GM20000 (cell line): Measurements from ENCODE around the gene CFB.
A peak's percentile ranks its signal among the peaks of the same experiment; 100 is the strongest.

ENCODE experiments used
- DNase-seq: peaks from one replicate; pipeline ENCODE4 v3.0.0; 2012; ENCODE audit warnings: low spot score
- CTCF ChIP-seq: IDR thresholded peaks from 2 replicates; pipeline ENCODE4 v1.5.1; 2012; ENCODE audit warnings: mild to moderate bottlenecking, control low read depth; ENCODE audit errors: extremely low read depth, missing control alignments

CFB gene

GRCh38 chr6:31954511-31954910 lies 8.6 kb downstream of the CFB start:
- no peak for TF ChIP-seq CTCF
- DNase-seq = no peak

- no peak for DNase-seq
- TF ChIP-seq CTCF = no peak
These were observed 10.9 kb downstream of the CFB start for GRCh38 chr6:31956796-31957195.

- TF ChIP-seq CTCF = no peak
- no peak for DNase-seq
These were observed 12.5 kb downstream of the CFB start for GRCh38 chr6:31958412-31958740.

- no peak for TF ChIP-seq CTCF
- DNase-seq = peak; percentile 99
These were observed 13.1 kb downstream of the CFB start, which contains the start of the genes NELFE and SKIC2 for GRCh38 chr6:31958741-31959739. TSS of gene NELFE (minus strand) at chr6:31958971. CDS start at chr6:31958446, 525 bp downstream. TSS of gene SKIC2 (plus strand) at chr6:31959175. CDS start at chr6:31959193, 18 bp downstream.

GRCh38 chr6:31961616-31962015 lies 15.7 kb downstream of the CFB start:
- no peak for TF ChIP-seq CTCF
- DNase-seq = no peak

- DNase-seq = no peak
- no peak for TF ChIP-seq CTCF
These were observed 18.0 kb downstream of the CFB start for GRCh38 chr6:31963921-31964320.

- TF ChIP-seq CTCF = no peak
- DNase-seq = no peak
These were observed 19.8 kb downstream of the CFB start for GRCh38 chr6:31965700-31966099.
